ENCODE data around the gene PPP1R3D.

DNA sequence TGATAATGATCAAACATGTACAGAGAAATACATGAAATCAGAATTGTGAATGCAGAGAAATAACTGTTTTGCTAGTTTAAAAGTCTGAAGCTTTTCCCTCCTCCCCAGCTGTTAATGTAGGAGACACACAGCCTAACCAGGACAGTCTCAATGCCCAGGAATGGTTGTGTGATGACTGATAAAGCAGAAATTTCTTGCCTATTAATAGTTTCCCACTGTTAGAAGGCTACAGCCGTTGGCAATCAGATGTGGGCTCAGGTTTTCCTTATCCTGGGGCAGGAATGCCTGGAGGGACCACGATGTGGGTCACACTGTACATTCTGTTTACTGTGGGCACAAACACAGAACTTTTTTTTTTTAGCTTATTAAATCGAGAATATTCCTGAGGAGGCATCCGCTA lies 1.9 kb downstream of the PPP1R3D start:
- TF ChIP-seq, protein P1, sequence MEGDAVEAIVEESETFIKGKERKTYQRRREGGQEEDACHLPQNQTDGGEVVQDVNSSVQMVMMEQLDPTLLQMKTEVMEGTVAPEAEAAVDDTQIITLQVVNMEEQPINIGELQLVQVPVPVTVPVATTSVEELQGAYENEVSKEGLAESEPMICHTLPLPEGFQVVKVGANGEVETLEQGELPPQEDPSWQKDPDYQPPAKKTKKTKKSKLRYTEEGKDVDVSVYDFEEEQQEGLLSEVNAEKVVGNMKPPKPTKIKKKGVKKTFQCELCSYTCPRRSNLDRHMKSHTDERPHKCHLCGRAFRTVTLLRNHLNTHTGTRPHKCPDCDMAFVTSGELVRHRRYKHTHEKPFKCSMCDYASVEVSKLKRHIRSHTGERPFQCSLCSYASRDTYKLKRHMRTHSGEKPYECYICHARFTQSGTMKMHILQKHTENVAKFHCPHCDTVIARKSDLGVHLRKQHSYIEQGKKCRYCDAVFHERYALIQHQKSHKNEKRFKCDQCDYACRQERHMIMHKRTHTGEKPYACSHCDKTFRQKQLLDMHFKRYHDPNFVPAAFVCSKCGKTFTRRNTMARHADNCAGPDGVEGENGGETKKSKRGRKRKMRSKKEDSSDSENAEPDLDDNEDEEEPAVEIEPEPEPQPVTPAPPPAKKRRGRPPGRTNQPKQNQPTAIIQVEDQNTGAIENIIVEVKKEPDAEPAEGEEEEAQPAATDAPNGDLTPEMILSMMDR (IDR thresholded peaks at IDR 0.05; ENCODE audit: insufficient read depth, low read depth, low read length) = no peak
- no peak for TF ChIP-seq EZH2 (IDR thresholded peaks at IDR 0.05; ENCODE audit: insufficient read depth, low read length)

Data from astrocyte (in vitro differentiated cells and primary cell).